ENCODE data around the gene ZNF502.

- TF ChIP-seq CTCF (conservative IDR thresholded peaks at IDR 0.05) (no peak), ZFX (IDR thresholded peaks at IDR 0.05) (no peak)
Measured at GRCh38 chr3:44678480-44679116, 33.9 kb upstream of the ZNF502 start.
